ENCODE measurements around the gene CEP41.

CEP41 gene

DNA sequence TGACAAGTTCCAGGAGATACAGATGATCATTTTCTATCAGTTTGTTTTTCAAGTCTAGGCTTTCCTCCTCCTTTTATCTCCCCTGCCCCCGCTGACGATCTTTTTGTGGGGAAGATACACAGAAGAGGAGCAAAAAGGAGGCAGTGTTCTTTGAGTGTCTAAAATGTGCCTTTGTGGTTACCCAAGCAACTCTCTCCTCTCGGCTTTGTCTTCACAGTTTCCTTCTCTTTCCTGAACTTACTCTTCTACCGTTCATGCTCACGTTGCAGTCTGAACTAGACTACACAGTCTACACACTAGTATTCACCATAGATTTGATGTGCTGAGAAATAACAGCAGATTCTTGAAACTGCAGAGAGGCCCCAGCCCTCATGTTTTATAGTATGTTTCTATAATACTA lies 23.6 kb downstream of the CEP41 start:
- no peak for DNase-seq

DNA sequence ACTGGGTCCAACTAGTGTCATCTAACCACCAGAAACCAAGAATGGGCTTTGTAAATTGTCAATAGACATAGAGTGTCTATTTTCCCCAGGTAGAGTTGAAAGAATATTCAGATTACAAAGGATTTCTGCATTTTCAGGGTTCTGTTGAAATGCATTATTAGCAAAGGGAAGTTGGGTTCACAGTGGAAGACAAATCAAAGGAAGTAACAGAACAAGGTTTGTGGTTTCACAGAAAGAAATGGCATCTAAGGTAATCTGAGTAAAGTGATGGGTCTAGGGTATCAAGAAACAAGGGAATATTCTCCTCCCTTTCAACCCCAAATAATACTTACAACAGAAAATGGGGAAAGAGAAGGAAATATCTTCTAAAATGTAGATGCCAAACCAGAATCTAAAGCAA lies 25.8 kb downstream of the CEP41 start:
- DNase-seq: no peak

DNA sequence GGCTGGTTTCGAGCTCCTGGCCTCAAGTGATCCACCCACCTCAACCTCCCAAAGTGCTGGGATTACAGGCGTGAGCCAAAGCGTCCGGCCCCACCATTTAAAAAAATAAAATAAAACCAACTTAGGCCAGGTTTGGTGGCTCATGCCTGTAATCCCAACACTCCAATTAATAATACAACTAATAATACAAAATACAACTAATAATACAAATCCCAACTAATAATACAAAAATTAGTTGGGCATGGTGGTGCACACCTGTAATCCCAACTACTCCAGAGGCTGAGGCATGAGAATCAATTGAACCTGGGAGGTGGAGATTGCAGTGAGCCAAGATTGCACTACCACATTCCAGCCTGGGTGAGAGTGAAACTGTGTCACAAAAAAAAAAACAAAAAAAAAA lies 27.6 kb downstream of the CEP41 start:
- no peak for DNase-seq

DNA sequence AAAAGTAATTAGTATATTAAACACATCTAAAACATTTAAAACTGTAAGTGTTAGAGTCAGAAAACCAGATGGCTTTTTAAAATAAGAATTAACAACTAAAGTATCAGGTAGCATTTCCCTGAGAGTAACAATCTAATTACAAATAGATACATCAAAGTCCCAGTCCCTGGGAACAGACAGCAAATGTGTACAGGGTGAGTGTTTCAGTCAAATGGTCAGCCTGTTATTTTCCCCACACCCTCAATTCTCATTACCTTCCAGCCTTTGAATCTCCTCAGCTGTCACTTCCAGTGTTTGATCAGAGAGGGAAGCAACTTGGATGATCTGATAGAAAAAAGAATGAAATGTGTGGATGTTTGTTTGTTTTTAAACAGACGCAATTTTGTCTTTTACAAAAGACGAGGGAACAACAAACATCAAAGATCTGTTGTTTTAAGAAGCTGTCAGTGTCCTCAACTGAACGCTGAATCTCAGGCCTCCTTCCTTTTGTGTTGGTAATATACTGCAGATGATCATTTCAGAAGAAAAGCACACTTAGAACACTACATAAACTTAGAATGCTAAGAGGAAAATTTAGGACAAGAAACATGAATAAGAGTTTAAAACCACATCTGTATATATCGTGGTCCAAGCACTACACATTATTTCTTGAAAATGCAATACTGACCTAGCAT lies 29.8 kb downstream of the CEP41 start:
- DNase-seq: no peak

DNA sequence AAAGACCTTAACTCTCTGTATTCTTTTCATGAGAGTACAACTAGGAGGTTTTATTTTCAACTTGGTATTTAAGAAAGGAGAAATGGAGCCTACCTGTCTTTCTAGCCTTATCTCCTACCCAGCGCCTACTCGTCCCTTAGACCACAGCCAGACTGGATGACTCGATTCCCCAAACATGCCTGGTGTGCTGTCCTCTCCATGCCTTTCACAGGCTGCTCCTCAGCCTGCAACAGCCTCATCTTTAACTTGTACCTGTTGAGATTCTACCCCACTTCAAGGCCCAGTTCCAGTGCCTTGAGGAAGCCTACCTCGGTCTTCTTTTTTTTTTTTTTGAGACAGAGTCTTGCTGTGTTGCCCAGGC lies 31.1 kb downstream of the CEP41 start:
- no peak for DNase-seq

DNA sequence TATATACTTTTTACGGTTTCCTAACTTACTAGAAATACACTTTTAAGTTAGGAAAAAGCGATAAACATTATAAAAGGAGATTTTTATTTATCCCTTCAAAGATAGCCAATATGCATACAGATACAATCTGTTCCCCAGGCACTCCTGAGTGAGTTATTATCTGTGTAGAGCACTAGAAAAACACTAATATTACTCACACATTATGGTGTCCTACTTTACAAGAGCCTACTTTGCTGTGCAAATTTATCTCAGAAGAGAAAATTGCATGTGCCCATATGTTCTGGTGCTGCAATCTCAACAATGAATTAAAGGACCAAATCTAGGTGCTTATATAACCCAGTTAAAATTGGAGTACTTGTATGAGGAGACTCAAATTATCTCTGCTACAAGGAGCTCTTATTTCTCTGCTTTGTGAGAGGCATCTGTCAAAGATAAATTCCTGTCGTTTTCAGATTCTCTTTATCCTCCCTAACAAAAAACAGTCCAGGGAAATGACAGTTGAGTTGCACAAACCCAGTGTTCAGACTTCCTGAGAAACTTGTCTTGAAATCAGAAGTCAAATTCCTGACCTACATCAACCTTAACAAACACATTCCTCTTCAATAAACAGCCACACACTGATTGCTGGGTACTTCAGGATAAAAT lies 31.6 kb downstream of the CEP41 start:
- DNase-seq: no peak

DNA sequence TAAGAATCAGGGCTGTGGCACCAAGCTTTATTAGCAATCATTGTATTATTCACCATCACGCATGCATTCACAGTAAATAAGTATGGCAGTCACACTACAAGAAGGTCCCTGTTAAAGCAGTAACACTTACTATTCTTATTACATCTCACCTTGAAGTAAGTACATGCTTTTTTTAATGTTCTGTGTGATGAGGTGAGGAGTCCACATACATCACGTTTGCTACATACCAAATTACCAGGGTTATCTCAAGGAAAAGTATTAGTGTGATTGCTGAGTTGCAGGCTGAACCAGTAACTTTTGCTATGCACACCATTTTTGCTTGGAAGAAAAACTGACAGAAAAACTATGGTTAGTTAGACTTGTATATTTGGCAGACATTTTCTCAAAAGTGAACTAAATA lies 35.8 kb downstream of the CEP41 start:
- DNase-seq: no peak

DNA sequence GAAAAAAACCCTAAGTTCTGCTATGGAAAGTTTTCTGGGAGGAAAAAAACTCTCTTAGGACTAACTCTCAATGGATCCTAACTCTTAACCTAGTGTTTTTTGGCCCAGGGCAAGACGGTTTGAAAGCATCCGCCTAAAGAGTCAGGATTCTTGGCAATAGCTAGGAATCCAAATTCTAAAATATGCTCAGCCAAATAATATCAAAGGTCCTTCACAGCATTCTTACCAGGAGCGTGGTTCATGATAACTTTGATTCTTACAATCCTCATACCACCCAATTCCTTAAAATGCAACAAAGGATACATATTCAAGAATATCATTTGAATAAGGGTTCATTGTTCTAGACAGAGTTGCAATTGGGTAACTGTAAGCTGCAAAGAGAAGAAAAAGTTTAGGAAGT lies 39.2 kb downstream of the CEP41 start:
- DNase-seq: peak in 1 of 2 experiments; percentile 15

DNA sequence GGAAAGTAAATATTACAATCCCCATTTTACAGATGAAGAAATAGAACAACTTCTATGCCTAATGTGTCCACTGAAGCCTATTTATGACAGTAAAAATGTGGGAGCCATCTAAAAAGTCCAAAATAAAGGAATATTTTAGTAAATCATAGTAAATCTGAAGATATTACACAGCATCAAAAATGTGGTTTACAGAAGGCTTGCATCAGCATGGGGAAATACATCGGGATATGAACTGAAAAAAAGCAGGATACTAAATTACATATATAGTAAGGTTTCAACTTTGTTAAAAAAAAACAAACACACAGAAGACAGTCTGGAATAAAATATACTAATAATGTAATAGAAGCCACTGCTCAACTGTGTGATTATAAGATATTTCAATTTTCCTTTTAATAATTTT lies 39.7 kb downstream of the CEP41 start:
- no peak for DNase-seq

DNA sequence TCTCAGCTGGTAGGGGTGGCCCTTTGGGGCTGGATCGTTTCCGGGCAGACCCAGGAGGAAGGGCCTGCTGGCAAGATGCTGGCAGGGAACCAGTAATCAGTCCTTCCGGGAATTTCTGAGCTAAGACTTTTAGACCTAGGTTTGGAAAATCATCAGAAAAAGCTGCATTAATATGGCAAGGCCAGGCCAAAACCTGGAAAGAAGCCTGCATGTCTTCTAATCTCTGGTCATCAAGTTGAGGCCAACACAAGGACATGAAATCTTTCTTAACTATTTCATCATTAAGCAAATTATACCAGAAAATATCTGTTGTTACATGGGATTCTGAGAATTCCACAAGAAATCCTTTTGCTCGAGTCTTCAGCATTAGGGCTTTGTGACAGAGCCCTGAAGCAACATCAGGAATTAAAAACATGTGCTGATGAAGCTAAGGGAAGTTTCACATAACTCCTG lies 40.7 kb downstream of the CEP41 start:
- no peak for DNase-seq

DNA sequence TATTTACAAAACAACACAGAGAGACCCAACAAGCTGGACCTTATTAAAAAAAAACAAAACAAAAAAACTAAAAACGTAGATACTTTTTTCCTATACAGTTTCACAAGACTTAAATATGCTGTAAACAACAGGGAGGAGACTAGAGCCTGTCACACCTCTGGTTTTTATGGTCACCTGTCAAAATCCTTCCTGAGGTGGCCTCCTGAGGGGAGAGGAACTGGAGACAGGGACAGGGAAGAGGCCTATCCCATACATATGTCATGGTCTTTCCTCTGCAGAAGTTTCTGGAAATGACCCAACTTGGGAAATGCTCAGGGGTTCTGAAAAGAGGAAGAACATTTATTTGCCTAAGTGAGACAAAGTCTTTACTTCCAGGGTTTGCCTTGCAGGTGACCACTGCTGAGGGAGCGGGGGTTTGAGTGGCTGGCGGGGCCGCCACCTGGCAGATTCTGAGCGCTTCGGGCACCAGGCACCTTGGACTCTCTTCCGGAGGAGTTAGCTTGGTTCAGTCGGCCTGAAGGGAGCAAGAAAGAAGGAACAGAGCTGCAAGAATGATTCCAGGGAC lies 42.2 kb downstream of the CEP41 start:
- DNase-seq: no peak

DNA sequence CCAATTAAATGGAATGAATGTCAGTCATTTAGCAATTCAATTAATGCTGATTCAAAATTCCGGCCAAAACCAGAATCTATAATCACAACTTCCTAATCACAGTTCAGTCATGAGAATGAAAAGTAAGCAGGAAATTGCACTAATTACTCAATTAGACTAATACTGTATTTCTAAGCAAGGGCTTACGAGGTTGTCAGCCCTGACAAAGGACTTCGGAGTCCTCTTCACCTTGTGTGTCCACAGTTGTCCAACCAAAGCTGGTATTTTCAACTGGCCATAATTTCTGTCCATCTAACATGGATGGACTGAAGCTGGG lies 43.1 kb downstream of the CEP41 start:
- no peak for DNase-seq

DNA sequence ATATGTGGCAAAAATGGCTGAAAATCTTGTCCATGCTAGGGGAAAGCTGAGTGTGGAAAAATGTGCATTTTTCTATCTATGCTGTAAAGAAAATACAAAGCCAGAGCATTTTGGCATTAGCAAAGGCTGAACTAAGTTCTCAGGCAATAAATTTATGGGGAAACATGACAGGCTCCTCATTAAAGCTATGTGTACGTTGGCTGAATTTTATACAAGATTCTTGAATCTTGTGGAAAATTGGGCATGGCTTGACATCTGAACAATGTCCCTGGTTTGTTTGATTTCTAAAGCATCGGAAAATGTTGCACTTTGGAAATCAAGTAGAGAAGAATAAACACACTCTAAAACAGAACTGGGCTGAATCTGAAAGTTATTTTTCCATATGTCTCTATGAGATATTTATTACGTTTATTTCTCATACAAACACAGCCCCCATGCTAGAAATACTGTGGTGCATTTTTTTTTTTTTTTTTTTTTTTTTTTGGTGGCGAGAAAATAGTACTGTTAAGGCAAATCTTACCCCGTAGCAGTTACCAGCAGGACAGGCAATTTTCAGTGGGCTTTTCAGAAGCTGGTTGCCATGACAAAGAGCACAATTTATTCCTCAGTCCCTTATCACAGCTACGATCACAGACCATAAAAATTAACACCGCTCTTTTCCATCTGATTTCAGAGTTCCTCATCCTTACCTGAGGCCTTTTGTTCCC lies 43.6 kb downstream of the CEP41 start:
- DNase-seq: peak in 1 of 2 experiments; percentile 9

DNA sequence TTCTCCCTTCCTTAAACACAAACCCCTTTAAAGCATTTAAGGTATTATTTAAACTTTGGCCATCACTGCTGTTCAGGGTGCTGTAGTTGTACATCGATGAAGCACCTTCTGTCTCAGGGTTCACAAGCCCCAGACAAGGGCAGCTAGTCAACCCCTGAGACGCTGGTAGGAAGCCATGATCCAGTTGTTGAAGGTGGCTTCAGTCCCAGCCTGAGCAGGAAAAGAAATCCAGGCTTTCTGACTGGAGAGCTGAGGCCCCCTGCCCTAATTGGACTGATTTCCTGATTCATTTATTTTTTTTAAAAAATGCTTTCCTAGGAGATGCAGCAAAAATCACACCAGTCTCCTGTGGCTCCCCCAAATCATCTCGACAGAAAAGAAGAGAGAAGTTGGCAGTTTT lies 44.7 kb downstream of the CEP41 start:
- no peak for DNase-seq

DNA sequence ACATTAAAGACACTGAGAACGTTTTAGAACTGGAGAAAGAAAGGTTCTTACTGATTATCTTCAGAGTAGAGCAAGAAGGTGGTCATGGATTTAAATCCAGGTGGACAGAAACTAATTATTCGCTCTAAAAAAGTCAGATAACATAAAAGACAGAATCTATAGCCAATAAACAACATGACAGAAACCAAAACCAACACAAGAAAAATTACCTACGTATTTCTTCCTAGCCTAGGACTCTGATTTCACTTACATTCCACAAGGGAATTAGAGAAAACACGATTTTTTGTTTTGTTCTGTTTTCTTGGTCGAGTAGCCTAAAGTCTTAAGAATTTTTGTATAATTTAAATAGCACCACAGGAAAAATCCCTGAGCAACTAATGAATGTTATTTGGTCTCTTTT lies 45.4 kb downstream of the CEP41 start:
- no peak for DNase-seq

DNA sequence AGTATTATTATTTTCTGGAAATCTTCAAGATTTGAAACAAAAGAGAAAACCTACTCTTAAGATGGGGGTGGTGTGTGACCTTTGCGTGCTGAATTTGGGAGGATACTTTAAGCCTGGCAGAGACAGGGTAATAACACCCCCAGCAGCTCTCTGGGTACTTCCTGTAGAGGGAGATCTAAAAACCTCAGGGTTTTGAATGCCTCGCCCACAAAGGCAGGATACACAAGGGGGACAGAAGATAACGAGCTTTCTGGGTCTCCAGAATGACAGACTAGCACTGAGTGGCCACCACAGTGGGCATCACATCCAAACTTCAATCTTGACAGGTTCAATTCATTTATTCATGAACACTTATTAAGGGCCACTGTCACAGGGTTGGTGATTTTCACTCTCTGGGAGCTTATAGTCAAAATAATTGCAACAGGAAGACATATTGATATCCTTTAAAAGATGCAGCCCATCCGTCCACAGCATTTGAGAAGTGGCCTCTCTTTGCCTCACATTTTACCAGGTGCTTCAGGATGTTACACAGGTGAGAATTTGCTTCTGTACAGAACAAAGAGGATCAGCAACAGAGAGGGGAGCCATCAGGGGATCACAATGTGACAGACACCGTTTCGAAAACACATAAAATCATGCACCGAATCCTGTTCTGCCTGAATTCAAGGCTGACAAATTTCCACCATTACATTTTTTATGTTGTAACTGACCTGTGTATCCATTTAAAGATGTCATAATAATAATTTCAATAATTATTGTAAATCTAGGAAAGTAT lies 46.2 kb downstream of the CEP41 start:
- DNase-seq: no peak

DNA sequence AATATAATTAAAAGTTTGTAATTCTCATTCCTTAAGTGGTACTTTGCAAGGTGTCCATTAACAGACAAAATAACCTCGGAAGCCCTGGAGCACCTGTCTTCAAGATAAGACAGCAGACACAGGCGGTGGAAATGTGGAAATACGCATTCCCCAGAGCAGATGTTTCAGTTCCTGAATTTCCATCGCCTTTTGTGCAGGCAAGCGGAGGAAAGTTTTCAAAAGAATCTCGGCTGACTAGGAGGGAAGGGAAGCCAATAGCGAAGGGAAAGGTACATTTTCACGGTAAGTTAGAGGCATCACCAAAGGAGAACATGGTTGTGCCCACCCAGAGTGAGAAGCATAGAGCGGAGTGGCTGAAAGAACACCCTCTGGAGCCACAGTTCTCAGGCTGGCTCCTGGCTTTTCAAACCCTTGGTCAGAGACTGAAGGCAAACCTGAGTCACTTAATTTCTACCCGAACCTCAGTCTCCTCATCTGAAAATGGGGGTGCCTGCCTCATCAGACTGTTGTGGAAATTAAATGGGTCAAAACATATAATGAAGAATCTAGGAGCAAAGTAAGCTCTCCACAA lies 46.9 kb downstream of the CEP41 start:
- no peak for DNase-seq

DNA sequence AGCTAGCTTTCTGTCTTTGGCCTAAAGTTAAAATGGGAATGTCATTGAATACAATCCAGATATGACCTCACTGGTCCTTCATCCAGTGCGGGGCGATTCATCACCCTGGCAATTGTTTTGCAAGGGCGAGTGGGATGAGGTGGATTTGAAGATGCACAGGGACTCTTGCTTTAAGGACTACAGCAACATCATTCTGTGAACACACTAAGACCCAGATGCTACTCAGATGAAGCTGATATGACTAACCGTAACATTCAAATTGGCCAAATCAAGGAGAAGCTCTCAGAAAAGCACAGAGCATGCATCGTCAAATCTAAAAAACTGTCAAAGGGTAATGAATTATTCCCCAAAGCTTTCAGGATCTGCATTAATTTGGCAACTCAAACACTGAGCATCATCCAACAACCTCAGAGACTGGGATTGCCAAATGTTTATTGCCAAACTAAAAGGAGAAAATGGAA lies 47.7 kb downstream of the CEP41 start:
- peak; percentile 9 to 45 for DNase-seq

DNA sequence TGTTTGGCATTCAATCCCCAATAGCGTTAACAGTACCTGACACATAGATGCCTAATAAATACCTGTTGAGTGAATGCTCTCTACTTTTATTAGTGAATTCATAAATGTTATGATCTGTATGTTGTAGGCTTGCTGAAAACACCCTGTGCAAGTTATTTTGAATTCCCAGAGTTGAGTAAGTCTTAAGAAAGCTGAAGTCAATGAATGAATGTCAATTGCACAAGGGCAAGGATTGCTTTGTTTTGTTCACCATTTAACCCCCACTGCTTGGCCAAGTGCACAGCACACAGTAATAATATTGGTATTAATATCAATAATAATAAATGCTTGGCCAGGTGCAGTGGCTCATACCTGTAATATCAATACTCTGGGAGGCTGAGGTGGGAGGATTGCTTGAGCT lies 50.3 kb downstream of the CEP41 start:
- DNase-seq: no peak

DNA sequence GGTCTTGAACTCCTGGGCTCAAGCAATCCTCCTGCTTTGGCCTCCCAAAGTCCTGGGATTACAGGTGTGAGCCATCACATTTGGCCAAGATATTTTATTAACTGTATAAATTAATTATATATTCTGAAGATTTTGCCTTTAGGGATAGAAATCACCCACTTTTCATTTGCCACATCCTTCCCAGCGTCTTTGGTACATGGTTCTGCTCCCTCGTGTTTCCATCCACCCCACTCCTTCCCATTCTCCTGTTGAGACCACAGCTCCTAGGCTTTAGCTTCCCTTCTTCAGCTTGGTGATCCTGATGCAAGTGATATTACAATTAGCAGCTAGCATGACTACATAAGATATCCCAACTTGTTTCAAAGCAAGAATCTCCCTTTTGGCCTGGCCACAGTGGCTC lies 52.1 kb downstream of the CEP41 start:
- no peak for DNase-seq

DNA sequence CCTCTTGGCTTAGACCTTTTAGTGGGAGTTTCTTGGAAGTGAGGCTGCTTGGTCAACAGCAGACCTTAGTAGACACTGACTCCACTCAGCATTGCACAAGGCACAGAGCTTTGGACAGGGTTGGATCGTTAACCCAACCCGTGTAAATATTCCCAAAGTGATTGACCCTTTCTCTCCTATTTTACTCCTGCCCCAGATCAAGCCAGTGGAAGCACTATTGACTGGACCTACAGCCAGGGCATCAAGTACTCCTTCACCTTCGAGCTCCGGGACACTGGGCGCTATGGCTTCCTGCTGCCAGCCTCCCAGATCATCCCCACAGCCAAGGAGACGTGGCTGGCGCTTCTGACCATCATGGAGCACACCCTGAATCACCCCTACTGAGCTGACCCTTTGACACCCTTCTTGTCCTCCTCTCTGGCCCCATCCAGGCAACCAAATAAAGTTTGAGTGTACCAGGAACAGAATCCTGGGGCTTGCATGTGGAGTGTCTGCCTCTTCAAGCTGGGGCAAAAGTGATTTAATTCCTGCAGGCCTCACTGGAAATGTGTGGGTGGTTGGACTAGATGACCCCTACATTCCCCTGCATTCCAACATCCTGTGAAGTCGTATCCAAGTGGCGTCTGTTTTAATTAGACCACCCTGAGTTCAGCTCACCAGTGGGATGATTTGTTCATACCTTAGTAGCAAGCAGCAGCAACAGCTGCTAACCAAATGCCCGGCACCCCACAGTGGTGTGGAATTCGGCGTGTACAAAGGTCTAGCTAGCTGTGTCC lies 53.0 kb downstream of the CEP41 start:
- DNase-seq: no peak

DNA sequence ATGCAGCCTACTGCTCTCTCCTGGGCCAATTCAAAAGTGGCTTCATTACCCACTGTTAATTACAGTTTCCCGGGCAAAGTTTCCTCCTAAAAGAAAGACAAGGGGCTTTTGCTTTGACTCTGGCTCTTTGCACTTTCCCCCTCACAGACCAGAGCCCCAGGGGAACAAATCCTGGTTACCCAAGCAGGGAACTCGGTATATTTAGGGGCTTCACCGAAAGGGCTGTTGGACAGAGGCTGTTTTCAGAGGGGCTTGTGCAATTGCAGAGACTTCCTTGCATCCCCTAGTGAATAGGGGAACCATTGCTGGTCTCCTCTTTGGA lies 53.5 kb downstream of the CEP41 start:
- no peak for DNase-seq

All from NCI-H446 (cell line).